ENCODE results near the gene UMODL1.

Gene UMODL1

DNA sequence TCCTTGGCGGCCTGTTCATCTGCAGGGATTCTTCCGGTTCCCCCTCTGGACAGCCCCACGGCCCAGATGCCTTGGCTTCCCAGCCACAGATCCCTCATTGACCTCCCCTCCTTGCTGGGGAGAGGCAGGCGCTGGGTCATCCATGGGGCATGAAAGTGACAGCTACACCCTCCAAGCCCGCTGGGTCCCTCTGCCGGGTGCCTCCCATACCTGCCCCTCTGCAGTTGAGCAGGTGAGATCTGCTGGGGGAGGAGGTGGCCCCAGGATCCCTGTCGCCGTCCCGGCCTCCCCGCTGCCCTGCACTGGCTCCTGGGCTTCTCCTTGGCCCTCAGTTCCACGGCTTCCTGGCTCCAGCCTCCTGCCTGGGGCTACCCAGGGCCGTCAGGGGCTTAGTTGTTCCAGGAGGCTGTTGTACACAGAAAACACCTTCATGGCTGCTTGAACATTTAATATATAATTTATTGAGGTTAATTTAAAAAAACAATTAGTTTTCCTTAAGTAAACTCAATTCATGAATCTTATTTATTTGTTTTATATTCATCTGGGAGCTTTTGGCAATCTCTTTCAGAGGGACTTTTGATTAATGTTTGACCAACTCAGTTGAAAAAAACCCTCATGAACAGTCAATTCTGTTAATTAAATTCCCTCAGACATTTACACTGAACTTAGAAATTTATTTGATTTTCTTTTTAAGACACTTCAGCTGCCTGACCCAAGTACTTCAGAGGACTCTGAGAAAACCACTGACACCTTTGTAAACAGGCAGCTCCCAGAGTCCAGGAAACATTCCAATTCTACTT, 80.2 kb downstream of the UMODL1 start:
- Histone ChIP-seq H3K27me3 (replicated peaks; ENCODE audit: insufficient read depth, low read length) (peaks cover 95% of the 10 kb centered on the region), H3K27ac (ENCODE audit: low read length) (no peak overlapping the region), H3K9ac (ENCODE audit: low read length) (no peak overlapping the region), H3K4me1 (ENCODE audit: low read length) (no peaks in the 10 kb centered on the region), H4K20me1 (ENCODE audit: insufficient read depth, low read length) (no peaks in the 10 kb centered on the region), H3F3A (ENCODE audit: insufficient read depth, low read length) (no peaks in the 10 kb centered on the region), H3K9me2 (replicated peaks; ENCODE audit: insufficient read depth, low read length) (no peaks in the 10 kb centered on the region), H3K36me3 (replicated peaks; ENCODE audit: insufficient read depth, low read length) (no peaks in the 10 kb centered on the region), H3K4me3 (ENCODE audit: low read length) (no peak overlapping the region), H2AFZ (ENCODE audit: low read length) (no peak overlapping the region), H3K4me2 (ENCODE audit: low read depth, low read length) (no peak overlapping the region), H3K9me3 (replicated peaks; ENCODE audit: insufficient read depth, low read length) (no peaks in the 10 kb centered on the region), H3K79me2 (ENCODE audit: low read length) (no peaks in the 10 kb centered on the region)
- TF ChIP-seq, protein P1, sequence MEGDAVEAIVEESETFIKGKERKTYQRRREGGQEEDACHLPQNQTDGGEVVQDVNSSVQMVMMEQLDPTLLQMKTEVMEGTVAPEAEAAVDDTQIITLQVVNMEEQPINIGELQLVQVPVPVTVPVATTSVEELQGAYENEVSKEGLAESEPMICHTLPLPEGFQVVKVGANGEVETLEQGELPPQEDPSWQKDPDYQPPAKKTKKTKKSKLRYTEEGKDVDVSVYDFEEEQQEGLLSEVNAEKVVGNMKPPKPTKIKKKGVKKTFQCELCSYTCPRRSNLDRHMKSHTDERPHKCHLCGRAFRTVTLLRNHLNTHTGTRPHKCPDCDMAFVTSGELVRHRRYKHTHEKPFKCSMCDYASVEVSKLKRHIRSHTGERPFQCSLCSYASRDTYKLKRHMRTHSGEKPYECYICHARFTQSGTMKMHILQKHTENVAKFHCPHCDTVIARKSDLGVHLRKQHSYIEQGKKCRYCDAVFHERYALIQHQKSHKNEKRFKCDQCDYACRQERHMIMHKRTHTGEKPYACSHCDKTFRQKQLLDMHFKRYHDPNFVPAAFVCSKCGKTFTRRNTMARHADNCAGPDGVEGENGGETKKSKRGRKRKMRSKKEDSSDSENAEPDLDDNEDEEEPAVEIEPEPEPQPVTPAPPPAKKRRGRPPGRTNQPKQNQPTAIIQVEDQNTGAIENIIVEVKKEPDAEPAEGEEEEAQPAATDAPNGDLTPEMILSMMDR (IDR thresholded peaks at IDR 0.05; ENCODE audit: low read length), result no peak
- no peak for TF ChIP-seq EZH2 (optimal IDR thresholded peaks at IDR 0.05; ENCODE audit: low read depth, low read length)
- no peak for TF ChIP-seq EZH2phosphoT487 (IDR thresholded peaks at IDR 0.05; ENCODE audit: low read length)
- no peak for DNase-seq

DNA sequence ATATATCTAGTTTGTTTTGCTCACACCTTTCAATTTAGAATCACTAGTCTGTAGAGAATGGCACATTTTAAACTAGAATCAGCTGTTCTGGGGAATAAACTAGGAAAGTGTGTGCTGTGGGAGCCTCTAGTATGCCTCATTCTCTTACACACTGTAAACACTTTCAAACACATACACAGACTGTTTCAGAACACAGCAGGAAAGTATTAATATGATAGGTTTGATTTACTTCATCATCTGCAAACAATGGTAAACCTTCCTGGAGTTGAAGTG, 80.8 kb downstream of the UMODL1 start:
- Histone ChIP-seq H3K4me1 (ENCODE audit: low read length) (no peaks in the 10 kb centered on the region), H3K9me3 (replicated peaks; ENCODE audit: insufficient read depth, low read length) (no peaks in the 10 kb centered on the region), H3F3A (ENCODE audit: insufficient read depth, low read length) (no peaks in the 10 kb centered on the region), H3K4me2 (ENCODE audit: low read depth, low read length) (no peak overlapping the region), H3K36me3 (replicated peaks; ENCODE audit: insufficient read depth, low read length) (no peaks in the 10 kb centered on the region), H2AFZ (ENCODE audit: low read length) (no peak overlapping the region), H3K9me2 (replicated peaks; ENCODE audit: insufficient read depth, low read length) (no peaks in the 10 kb centered on the region), H3K79me2 (ENCODE audit: low read length) (no peaks in the 10 kb centered on the region), H3K4me3 (ENCODE audit: low read length) (no peak overlapping the region), H3K27me3 (replicated peaks; ENCODE audit: insufficient read depth, low read length) (peaks cover 95% of the 10 kb centered on the region), H3K9ac (ENCODE audit: low read length) (no peak overlapping the region), H3K27ac (ENCODE audit: low read length) (no peak overlapping the region), H4K20me1 (ENCODE audit: insufficient read depth, low read length) (no peaks in the 10 kb centered on the region)
- TF ChIP-seq EZH2 (optimal IDR thresholded peaks at IDR 0.05; ENCODE audit: low read depth, low read length) (no peak), EZH2phosphoT487 (IDR thresholded peaks at IDR 0.05; ENCODE audit: low read length) (no peak)
- TF ChIP-seq, protein P1 (IDR thresholded peaks at IDR 0.05; ENCODE audit: low read length), result no peak
- no peak for DNase-seq

DNA sequence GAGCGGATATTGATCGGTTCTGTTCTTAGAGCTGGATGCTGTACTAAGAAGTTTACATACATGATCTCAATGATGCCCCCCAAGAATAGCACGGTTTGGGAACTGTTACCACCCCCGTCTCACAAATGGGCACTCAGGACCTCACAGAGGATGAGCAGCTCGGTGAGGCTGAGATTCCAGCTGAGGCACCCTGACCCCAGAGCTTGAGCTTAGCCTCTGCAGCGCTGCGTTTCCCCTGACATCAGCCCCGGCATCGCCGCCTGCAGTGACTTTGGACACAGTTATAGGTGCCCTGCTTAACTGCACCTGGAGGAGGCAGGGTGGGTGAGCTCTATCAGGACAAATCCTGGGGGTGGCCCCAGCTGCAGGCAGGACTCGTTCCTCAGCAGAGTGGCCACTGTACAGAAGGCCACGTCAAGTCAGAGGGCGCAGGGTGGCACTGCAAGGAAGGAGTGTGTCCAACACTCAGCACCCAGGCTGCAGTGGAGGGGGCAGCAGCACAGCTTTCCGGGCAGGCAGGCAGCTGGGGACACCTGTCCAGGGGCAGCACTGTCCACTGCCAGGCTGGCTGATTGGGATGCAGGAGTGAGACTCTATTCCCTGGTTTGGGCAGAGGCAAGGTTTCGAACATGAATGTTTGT, 82.0 kb downstream of the UMODL1 start:
- Histone ChIP-seq H3K27ac (ENCODE audit: low read length) (no peak overlapping the region), H3K79me2 (ENCODE audit: low read length) (no peaks in the 10 kb centered on the region), H3K36me3 (replicated peaks; ENCODE audit: insufficient read depth, low read length) (no peaks in the 10 kb centered on the region), H3K4me1 (ENCODE audit: low read length) (no peaks in the 10 kb centered on the region), H3K4me3 (ENCODE audit: low read length) (no peak overlapping the region), H3K9me2 (replicated peaks; ENCODE audit: insufficient read depth, low read length) (no peaks in the 10 kb centered on the region), H4K20me1 (ENCODE audit: insufficient read depth, low read length) (no peaks in the 10 kb centered on the region), H3K4me2 (ENCODE audit: low read depth, low read length) (no peak overlapping the region), H2AFZ (ENCODE audit: low read length) (no peak overlapping the region), H3F3A (ENCODE audit: insufficient read depth, low read length) (no peaks in the 10 kb centered on the region), H3K9ac (ENCODE audit: low read length) (no peak overlapping the region), H3K9me3 (replicated peaks; ENCODE audit: insufficient read depth, low read length) (no peaks in the 10 kb centered on the region), H3K27me3 (replicated peaks; ENCODE audit: insufficient read depth, low read length) (peaks cover 95% of the 10 kb centered on the region)
- TF ChIP-seq EZH2 (optimal IDR thresholded peaks at IDR 0.05; ENCODE audit: low read depth, low read length), result no peak
- no peak for TF ChIP-seq EZH2phosphoT487 (IDR thresholded peaks at IDR 0.05; ENCODE audit: low read length)
- TF ChIP-seq, protein P1 (IDR thresholded peaks at IDR 0.05; ENCODE audit: low read length), result no peak
- DNase-seq, result no peak

Measured in MM.1S (cell line).